ENCODE measurements around the gene TMEM247. TPM values are rescaled to one million over a fixed set of nuclear protein-coding genes. Genes with fewer than 3 reads are reported as not detected.

TMEM247 gene
- total RNA-seq, result not detected

DNA sequence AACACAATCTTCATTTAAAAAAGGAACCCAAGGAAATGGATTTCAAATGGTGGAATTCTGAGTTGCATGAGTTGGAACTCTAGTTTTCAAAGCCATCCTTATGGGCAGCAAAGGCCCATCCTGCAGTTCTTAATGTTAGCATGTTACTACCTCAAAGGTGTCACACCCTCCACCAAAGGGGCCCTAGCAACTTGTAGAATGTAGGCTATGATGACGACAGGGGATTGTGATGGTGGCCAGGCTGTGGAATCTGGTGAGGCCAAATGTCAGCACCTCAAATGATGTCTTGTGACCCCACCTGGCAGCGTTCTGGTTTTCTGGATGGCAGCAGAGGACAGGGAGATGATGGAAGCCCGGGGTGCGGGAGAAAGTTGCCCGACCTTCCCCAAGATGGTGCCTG lies at the start of gene TMEM247:
Gene TMEM247, plus strand, starts transcription at position 301 of the 400 bp plus-strand sequence.

Small RNA genes within 50 kb of the gene (small RNA-seq; reads per million reads assigned to genes)
- gene RN7SL817P, result 0 reads per million in 2 donors

Other genes starting within 250 kb of the TMEM247 start
- gene EPAS1, start 182.2 kb upstream of the TMEM247 start, total RNA-seq, result 10 to 100 TPM; 52.9 to 77.1 TPM
- 10 to 100 TPM; 57.3 to 61.9 TPM for gene RHOQ, start 62.9 kb downstream of the TMEM247 start, total RNA-seq
- gene ATP6V1E2, start 63.0 kb downstream of the TMEM247 start, total RNA-seq, result 1 to 10 TPM; 4.3 to 5.9 TPM
- gene PIGF, start 137.5 kb downstream of the TMEM247 start, total RNA-seq, result 10 to 100 TPM; 20.0 to 35.0 TPM
- 10 to 100 TPM; 18.2 to 28.0 TPM for gene CRIPT, start 137.7 kb downstream of the TMEM247 start, total RNA-seq
- 10 to 100 TPM; 12.0 to 12.7 TPM for gene SOCS5, start 219.7 kb downstream of the TMEM247 start, total RNA-seq